GM12873 (cell line): ENCODE measurements around the gene RPS6KL1.

ENCODE experiments used
- TF ChIP-seq, protein P1 (sequence below): IDR thresholded peaks from 2 replicates; pipeline ENCODE4 v1.5.1; 2012; ENCODE audit warnings: low read depth, mild to moderate bottlenecking, moderate library complexity, low read length, control low read depth; ENCODE audit not compliant: insufficient read depth; ENCODE audit errors: missing control alignments

The RPS6KL1 gene

GRCh38 chr14:74875204-74875603 lies 47.9 kb downstream of the RPS6KL1 start:
- TF ChIP-seq, protein P1, sequence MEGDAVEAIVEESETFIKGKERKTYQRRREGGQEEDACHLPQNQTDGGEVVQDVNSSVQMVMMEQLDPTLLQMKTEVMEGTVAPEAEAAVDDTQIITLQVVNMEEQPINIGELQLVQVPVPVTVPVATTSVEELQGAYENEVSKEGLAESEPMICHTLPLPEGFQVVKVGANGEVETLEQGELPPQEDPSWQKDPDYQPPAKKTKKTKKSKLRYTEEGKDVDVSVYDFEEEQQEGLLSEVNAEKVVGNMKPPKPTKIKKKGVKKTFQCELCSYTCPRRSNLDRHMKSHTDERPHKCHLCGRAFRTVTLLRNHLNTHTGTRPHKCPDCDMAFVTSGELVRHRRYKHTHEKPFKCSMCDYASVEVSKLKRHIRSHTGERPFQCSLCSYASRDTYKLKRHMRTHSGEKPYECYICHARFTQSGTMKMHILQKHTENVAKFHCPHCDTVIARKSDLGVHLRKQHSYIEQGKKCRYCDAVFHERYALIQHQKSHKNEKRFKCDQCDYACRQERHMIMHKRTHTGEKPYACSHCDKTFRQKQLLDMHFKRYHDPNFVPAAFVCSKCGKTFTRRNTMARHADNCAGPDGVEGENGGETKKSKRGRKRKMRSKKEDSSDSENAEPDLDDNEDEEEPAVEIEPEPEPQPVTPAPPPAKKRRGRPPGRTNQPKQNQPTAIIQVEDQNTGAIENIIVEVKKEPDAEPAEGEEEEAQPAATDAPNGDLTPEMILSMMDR = no peak

GRCh38 chr14:74871819-74872218 lies 51.2 kb downstream of the RPS6KL1 start:
- TF ChIP-seq, protein P1 = no peak

GRCh38 chr14:74868739-74869138 lies 54.3 kb downstream of the RPS6KL1 start:
- TF ChIP-seq, protein P1 = no peak

- TF ChIP-seq, protein P1 = no peak
These were observed 55.4 kb downstream of the RPS6KL1 start for GRCh38 chr14:74867673-74868072.

- TF ChIP-seq, protein P1 = no peak
These were observed 56.2 kb downstream of the RPS6KL1 start for GRCh38 chr14:74866708-74867389.

DNA sequence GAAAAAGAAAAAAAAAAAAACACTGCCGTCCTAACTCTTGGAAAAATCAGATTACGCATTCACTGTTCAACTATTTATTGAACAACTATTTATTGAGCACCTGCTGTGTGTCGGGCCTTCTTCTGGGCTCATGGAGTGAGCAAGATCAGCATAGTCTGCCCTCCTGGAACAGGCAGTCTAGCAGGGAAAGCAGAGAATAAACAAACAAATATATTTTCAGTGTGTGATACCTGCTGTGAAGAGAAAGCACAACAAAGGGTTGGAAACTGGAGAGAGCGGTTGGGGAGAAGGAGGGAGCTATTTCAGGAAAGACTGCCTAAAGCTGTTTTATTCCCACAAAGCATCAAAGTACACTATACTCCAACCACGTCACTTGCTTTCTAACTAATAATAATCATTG lies 57.9 kb downstream of the RPS6KL1 start:
- TF ChIP-seq, protein P1 = no peak

- TF ChIP-seq, protein P1 = no peak
These were observed 58.9 kb downstream of the RPS6KL1 start for GRCh38 chr14:74864198-74864597.

GRCh38 chr14:74863274-74863673 lies 59.8 kb downstream of the RPS6KL1 start:
- TF ChIP-seq, protein P1 = no peak
